ENCODE data around the gene CILP. TPM values are rescaled to one million over a fixed set of nuclear protein-coding genes. Genes with fewer than 3 reads are reported as not detected.

CILP gene
- total RNA-seq, 4 donors from 2014 or later: 2.5 to 78.0 (median 5.5) TPM

DNA sequence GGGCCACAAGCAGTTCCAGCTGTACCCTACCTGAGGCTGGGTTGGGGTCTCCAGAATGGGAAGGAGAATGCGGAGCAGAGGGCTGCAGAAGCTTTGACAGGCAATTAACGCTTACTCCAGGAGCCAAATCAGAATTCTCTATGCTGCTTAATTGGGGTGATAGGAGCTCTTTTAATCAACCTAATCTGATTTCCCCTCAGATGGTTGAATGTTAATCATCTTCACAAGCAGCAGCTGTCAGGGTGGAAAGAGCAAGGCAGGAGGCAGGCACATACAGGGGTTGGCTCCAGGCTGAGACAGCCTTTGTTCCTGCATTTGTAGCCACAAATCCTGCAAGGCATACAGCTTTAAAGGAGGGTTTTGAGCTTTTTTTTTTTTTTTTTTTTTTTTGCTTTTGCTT lies 2.6 kb downstream of the CILP start:
- intact Hi-C loops (cut with DNase I): no loop called here
- no peaks in the 10 kb centered on the region for H3K36me3 ChIP-seq
- H3K27ac ChIP-seq: no peak overlapping the region
- no peaks in the 10 kb centered on the region for H3K9me3 ChIP-seq
- no peaks in the 10 kb centered on the region for H3K27me3 ChIP-seq
- peaks cover 6 to 22% (median 12%) of the 10 kb centered on the region in 3 donors for H3K4me1 ChIP-seq
- no peak for DNase-seq
- H3K4me3 ChIP-seq: no peak overlapping the region
- 95 to 100% methylated on average over 2 of the region's 2 CpGs for WGBS, 2 donors
- TF ChIP-seq, protein P1, sequence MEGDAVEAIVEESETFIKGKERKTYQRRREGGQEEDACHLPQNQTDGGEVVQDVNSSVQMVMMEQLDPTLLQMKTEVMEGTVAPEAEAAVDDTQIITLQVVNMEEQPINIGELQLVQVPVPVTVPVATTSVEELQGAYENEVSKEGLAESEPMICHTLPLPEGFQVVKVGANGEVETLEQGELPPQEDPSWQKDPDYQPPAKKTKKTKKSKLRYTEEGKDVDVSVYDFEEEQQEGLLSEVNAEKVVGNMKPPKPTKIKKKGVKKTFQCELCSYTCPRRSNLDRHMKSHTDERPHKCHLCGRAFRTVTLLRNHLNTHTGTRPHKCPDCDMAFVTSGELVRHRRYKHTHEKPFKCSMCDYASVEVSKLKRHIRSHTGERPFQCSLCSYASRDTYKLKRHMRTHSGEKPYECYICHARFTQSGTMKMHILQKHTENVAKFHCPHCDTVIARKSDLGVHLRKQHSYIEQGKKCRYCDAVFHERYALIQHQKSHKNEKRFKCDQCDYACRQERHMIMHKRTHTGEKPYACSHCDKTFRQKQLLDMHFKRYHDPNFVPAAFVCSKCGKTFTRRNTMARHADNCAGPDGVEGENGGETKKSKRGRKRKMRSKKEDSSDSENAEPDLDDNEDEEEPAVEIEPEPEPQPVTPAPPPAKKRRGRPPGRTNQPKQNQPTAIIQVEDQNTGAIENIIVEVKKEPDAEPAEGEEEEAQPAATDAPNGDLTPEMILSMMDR (IDR thresholded peaks at IDR 0.05): no peak
- no peak for TF ChIP-seq POLR2A (IDR thresholded peaks at IDR 0.05)

GRCh38 chr15:65207280-65207840 lies 3.9 kb downstream of the CILP start:
- WGBS, 2 donors: 69 to 83% methylated on average over 6 of the region's 6 CpGs
- H3K9me3 ChIP-seq: no peaks in the 10 kb centered on the region
- H3K4me1 ChIP-seq: peaks cover 6 to 15% (median 10%) of the 10 kb centered on the region in 3 donors
- intact Hi-C loops (cut with DNase I): no loop called here
- H3K27me3 ChIP-seq: no peaks in the 10 kb centered on the region
- peak overlapping the region in 1 of 4 donors; percentile 21 for H3K27ac ChIP-seq
- no peak overlapping the region for H3K4me3 ChIP-seq
- no peaks in the 10 kb centered on the region for H3K36me3 ChIP-seq
- TF ChIP-seq, protein P1 (IDR thresholded peaks at IDR 0.05): no peak
- TF ChIP-seq POLR2A (IDR thresholded peaks at IDR 0.05): no peak
- DNase-seq: no peak

GRCh38 chr15:65206750-65207149 lies 4.5 kb downstream of the CILP start:
- WGBS, 2 donors: 90 to 91% methylated on average over 8 to 11 of the region's 20 CpGs
- Histone ChIP-seq H3K27me3 (no peaks in the 10 kb centered on the region), H3K4me3 (no peak overlapping the region), H3K36me3 (no peaks in the 10 kb centered on the region), H3K4me1 (peaks cover 1 to 9% (median 4%) of the 10 kb centered on the region in 3 donors), H3K27ac (peak overlapping the region in 1 of 4 donors; percentile 21), H3K9me3 (no peaks in the 10 kb centered on the region)
- intact Hi-C loops (cut with DNase I): no loop called here
- no peak for DNase-seq
- TF ChIP-seq POLR2A (IDR thresholded peaks at IDR 0.05): no peak
- TF ChIP-seq, protein P1 (IDR thresholded peaks at IDR 0.05): no peak

DNA sequence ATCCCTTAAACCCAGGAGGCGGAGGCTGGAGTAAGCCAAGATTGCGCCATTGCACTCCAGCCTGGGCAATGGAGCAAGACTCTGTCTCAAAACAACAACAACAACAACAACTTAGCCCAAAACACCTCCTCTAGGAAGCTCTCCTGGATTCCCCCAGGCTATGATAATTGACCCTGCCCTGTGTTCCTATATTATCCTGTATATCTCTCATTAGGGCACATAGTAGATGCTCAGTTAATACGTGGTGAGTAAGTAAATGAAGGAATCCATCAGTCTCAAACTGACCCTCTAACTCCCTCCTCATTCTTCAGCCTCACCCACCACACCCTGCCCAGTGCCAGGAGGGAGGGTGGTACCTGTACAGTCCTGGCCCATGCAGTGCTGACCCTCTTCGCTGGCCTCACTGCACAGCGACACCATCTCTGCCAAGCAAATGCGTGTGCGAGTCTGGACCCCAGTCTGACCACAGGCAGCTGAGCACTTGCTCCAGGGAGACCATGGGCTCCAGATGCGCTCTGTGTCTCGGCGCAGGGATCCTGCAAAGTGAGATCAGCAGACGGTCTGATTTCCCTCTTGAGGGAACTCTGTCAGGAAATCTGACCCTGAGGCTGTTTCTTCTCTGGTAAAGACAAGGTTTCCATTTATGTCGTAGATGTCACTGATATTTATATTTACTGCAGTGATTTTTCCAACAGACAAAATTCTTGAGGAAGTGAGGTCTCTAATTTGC lies 6.2 kb downstream of the CILP start:
- 94 to 96% methylated on average over 9 to 12 of the region's 12 CpGs for WGBS, 2 donors
- intact Hi-C loops (cut with DNase I): no loop called here

More for the DNA sequence above, 6.2 kb downstream of the CILP start:
- no peak for DNase-seq
- no peaks in the 10 kb centered on the region for H3K27me3 ChIP-seq
- TF ChIP-seq POLR2A (IDR thresholded peaks at IDR 0.05): no peak
- TF ChIP-seq, protein P1 (IDR thresholded peaks at IDR 0.05): no peak
- no peaks in the 10 kb centered on the region for H3K9me3 ChIP-seq
- no peak overlapping the region for H3K27ac ChIP-seq
- H3K4me1 ChIP-seq: no peaks in the 10 kb centered on the region
- no peak overlapping the region for H3K4me3 ChIP-seq
- H3K36me3 ChIP-seq: no peaks in the 10 kb centered on the region

Data from esophagus squamous epithelium (tissue), 5 donors.